Measurements from ENCODE around the gene APOL2. TPM values are rescaled to one million over a fixed set of nuclear protein-coding genes. Genes with fewer than 3 reads are reported as not detected.
"Not testable (repeated sequence)": the region's sequence is repeated elsewhere in the genome, so short reads cannot be mapped to it uniquely, and the experiment has no call there.

APOL2 gene
- polyA plus RNA-seq, 10 donors, result 14.9 to 25.2 (median 18.4) TPM

DNA sequence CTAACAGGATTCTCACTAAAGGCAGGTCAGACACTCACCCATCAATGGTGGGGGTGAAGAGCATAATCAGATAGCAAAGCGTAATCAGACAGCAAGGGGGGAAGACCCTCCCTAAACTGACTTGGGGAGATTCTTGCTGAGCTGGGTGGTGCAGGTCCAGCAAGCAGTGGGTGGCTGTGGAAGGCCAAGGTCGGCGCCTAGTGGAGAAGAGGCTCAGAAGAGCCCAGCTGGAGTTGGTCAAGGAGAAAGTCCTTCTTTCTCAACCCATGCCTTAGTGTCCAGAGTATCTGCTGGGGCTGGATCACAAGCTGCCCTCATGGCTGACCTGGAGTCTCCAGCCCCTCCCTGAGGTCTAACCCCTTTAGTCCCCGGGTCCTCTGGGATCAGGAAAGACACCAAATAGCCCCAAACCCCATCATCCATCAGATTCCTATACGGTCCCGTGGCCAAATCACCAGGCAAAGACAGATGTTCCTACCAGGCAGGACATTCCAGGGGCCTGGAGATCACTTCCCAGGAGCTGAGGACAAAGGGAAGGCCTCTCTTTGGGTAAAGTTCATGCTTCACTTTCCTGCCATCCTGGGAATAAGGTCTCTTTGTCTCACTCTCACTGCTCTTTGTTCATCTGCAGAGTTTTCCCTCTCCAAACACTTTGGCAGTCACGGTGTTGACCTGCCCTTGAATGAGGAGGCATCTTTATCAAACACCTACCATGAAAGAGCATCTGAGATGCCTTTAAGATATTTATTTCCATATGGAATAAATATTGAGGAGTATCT lies 24.7 kb upstream of the APOL2 start:
- DNase-seq, result not testable (repeated sequence)

DNA sequence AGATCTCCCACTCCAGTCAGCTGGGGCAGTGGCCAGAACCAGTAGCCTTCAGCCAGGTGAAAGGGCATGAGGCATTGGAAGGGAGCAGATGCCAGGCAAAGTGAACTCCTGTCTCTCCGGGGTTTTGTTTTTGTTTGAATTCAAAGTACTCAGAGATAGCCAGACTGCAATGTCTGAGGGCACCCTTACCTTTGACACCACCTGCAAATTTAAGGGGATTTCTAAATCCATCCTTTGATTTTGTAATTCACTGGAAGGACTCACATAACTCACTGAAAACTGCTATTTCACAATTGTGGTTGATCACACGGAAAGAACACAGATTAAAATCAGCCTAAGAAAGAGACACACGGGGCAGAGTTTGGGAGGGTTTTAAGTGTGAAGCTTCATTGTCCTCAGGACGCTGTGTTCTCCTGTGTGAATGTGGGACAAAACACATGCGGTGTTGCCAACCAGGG lies 23.9 kb upstream of the APOL2 start:
- not testable (repeated sequence) for DNase-seq

DNA sequence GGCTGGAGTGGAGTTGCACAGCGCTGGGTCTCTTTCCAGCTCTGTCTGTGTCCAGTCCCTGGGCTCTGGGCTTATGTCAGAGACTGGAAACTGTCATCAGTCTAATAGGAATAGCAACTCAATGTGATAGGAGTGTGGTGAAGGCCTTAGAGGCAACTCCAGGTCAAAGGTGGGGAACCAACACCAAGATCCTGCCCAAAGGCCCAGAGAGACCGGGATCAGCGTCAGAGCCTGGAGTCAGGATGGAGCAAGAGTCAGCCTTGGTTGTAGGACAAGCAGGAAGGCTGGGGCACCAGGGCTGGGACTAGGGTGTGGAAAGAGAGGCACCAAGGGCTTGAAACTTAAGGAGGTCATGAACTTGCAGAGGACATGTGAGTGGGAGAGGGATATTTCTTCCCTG lies 23.0 kb upstream of the APOL2 start:
- not testable (repeated sequence) for DNase-seq

DNA sequence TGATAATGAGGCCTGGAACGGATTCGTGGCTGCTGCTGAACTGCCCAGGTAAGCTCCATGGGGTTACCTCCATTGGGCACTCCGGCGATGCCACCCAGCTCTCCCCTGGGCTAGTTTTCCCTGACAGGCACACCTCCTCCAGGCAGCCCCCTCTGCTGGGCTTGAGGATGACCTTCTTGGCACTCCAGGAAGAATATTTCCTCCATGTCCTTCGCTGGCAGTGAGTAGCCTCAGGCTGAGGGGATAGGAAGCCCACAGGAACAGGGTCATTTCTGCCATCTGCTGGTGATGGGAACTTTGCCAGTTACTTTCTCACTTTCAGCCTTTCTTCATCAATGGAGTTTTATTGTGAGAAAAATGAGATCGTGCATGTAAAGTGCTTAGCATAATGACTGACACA lies 22.3 kb upstream of the APOL2 start:
- not testable (repeated sequence) for DNase-seq

DNA sequence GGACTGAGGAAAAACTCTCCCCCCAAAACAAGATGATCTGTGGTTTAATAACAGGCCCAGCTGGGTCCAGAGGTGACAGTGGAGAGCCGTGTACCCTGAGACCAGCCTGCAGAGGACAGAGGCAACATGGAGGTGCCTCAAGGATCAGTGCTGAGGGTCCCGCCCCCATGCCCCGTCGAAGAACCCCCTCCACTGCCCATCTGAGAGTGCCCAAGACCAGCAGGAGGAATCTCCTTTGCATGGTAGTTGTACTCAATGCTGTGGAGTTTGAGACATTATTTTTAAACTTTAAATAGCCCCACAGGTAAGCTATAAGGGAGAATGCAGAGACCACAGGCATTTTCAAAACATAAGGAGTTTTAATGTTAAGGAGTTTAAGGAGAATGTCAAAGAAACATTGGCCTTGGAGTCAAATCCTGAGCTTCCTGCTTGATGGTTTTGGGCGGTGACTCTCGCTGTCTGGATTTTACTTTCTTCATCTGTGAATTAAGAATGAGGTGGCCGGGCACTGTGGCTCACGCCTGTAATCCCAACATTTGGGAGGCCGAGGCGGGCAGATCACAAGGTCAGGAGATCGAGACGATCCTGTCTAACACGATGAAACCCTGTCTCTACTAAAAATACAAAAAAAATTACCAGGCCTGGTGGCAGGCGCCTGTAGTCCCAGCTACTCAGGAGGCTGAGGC lies 20.4 kb upstream of the APOL2 start:
- DNase-seq, result no peak

DNA sequence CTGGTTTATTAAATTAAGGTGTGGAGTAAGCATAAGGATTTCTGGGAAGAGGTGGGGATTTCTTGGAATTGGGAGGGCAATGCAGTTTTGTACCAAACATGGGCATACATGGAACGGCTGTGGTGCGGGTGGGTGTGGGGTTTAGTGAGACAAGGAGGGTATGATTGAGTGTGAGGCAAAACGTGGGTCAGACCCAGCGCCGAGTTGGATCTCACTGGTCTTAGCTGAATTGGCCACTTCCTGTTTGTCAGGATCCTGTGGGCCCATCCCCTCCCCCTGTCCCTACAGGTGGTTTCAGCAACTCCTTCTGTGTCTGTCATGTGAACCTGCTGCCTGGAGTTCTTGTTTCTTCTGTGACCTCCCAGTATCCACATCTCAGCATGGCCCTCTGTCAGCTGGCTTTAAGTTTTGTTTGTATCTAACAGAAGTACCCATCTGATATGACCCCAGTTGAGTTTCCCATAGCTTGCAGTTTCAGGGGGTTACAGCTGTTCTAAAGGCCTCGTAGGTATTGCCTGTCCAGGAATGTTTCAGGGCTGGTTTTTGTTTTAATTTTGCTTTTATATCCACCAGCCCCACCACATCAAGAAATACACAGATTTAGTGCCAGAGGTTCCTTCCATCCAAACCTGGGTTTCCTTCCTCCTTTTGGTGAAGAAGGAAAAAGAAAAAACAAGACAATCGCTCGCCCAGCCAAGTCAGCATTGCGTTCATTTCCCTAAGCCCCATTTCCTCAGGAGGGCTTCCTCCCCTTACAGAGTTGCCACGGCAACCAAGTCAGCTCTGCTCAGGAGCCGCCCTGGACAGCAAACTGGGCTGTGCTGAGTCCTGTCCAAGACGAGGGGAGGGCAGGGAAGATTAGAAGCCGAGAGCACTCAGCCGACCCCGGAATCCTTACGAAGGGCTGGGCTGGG lies 19.6 kb upstream of the APOL2 start:
- DNase-seq, result peak in 1 of 3 donors; percentile 69

DNA sequence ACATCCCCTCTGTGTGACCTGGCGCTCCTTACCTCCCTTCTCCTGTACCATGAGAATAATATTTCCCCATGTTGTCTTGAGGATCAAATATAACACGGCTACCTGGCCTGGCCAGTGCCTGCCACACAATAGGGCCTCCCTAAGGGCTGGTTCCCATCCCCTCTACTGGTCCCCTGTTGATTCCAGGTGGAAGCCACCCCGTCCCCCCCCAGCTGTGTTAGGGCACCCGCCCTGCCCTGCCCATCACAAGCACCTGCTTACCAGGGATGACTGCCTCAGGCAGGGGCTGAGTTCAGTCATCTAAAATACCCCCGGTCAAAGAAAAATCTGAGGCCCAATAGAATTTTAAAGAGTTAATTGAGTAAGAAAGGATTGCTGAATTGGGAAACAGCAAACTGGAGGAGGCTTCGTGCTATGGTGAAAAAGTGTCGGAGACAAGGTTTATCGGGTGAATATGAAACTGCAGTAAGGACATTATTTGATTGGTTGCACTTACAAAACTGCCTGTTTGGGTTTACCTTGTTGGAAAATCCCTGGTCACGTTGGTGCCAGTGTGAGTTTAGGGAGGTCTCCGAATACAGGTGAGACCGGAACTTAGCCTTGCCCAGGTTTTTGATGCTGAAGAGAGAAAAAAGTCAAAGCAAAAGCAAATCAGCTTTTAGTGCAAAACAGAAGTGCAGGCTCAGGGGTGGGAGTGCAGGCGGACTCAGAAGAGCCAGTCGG lies 18.8 kb upstream of the APOL2 start:
- DNase-seq, result no peak

DNA sequence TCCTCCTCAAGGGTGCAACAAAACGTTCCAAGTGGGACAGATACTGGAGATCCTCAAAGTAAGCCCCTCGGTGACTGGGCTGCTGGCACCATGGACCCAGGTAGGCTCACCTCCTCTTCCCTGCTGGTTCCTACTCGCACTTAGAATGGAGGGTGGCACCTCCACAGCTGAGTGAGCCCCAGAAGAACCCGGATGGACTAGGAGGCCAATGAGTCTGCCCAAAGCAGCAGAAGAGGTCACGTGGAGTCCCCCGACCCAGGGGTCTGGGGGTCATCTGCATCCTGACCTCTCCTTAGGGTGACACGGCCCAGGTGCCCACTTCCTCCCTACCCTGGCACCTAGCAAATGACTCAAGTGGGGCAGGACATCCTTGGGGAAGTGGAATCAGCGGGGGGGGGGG lies 18.0 kb upstream of the APOL2 start:
- DNase-seq, result no peak

DNA sequence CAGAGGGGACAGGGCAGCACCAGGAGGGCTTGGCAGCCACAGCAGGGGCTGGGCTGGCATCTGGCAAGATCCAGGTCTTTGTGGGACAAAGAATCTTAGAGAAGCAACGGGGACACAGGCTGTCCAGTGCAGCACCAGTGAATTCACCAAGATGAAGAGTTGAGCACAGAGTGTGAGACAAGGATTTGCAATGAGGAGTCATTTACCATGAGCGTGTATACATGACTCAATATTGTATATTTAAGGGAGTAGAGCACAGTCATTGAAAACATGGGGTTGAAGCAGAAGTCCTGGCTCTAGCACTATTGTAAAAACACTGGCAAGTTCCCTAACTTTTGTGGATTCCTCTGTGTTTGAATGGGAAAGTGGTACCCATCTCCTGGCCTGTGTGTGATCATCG lies 17.2 kb upstream of the APOL2 start:
- no peak for DNase-seq

DNA sequence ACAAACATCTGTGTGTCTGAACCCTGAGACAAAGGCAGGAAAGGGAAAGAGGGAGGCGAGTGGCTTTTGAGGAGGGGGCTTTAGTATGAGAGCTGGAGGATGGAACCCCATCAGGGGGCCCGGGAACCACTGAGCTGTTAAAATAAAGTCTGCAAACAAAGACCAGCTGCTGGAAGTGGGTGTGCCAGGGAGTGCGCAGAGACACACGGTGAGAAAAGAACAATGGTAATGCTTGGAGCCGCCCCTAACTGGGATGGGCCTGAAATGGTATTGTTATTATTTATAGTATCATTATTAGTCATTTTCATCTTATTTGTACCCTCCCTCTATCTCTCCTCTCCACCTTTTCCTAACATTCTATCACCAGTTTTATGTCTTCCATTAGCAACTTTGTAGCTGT lies 16.2 kb upstream of the APOL2 start:
- not testable (repeated sequence) for DNase-seq

DNA sequence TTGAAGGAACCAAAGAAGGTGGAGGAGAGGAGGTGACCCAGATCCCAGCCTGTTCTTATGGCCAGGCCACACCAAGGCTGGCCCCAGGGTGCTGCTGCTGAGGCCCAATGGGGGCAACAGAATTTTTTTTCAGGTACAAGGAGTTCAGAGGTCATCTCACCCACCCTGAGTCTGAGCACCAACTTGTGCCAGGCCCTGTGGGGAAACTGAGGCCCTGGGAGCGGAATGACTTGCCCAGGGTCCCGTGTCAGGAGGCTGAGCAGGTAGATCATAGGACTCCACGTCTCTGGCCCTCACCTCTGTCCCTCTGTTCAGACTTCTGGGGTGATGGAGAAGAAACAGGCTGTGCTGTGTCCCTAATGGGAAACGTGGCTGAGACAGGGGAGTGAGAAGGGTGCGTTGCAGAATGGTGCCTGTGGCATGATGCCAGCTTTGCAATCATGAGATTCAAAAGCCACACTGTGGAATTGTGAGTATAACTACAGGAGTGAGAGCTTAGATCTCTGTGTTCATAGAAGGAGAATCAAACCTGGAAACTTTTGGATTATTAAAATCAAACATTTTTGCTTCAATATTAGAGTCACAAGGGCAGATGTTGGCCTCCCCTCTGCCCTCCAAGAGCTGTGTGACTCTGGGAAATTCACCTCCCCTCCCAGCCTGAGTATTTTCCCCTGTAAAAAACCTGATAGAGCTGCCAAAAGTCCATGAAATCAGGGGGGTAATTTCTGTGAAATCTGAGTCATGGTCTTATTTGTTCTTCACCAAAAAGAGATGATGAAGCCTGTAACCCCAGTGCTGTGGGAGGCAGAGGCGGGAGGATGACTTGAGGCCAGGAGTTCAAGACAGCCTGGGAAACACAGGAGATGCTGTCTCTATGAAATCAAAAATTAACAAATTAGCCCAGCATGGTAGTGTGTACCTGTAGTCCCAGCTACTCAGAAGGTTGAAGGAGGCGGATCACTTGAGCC lies 14.5 kb upstream of the APOL2 start:
- peak in 1 of 3 donors; percentile 21 for DNase-seq

DNA sequence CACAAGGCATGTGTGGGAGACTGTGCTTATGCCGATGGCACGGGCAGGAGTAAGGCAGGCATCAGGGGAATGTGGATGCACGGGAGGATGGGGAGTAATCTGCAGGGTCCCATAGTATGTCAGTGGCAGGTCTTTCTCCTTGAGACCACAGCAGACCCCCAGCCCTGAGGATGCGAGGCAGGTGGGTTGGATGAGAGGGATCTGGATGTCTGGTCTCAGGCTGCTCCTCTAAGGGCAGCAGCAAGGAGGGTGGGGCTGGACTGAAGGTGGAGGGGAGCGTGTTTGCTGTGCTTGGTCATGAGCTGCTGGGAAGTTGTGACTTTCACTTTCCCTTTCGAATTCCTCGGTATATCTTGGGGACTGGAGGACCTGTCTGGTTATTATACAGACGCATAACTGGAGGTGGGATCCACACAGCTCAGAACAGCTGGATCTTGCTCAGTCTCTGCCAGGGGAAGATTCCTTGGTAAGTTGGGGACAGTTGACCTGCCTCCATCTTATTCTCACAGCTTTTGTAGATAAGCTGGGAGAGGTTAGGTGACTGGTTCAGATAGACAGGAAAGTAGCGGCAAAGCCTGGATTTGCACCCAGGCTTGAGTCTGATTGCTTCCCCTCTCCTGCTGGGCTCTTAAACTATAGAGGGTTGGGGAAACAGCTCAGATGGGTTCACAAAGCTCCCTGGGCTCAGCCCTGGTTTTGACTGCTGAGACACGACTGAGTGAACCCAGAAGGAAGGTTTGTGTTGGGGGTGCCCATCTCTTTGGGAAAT lies 13.6 kb upstream of the APOL2 start, which contains the start of gene APOL1:
Gene APOL1 (plus strand): TSS at position 380 of the 769 bp plus-strand sequence. CDS start 1,823 bp downstream, outside the sequence.
- DNase-seq, result peak in 1 of 3 donors; percentile 59

DNA sequence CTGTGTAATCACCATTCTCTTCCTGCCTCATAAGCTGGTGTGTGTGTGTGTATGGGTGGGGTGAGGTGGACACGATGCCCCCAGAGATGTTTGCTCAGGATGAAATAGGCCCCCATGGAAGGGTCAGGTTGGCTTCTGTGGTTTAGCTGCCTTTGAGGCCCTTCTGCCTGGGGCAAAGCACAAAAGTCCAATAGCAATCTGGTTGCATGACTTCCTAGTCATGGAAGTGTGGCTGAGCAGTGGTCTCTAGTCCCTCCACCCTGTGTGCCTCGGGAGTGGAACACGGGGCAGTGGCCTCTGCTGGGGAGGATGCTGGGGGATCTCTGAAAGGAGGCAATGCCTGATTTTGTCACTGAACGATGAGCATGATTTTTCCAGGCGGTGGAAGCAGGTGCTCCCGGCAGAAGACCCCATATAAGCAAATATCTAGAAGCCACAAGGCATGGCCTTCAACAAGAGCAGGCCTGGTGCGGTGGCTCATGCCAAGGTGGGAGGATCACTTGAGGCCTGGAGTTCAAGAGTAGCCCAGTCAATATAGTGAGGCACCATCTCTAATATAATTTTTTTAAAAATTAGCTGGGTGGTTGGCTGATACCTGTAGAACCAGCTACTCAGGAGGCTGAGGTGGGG lies 12.8 kb upstream of the APOL2 start:
- DNase-seq, result not testable (repeated sequence)

DNA sequence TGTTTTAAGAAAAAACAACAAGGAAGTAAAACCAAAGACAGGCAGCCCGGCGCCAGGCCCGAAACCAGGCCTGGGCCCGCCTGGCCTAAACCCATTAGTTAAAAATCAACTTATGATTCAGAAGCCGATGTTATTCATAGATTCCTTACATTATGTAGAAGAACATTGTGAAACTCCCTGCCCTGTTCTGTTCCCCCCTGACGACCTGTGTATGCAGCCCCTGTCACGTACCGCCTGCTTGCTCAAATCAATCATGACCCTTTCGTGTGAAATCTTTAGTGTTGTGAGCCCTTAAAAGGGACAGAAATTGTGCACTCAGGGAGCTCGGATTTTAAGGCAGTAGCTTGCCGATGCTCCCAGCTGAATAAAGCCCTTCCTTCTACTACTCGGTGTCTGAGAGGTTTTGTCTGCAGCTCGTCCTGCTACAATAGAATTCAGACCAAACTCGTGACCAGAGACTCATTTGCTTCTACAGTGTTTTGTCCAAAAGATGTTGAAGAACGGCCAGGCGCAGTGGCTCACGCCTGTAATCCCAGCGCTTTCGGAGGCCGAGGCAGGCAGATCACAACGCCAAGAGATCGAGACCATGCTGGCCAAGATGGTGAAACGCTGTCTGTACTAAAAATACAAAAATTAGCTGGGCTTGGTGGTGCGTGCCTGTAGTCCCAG lies 11.1 kb upstream of the APOL2 start:
- not testable (repeated sequence) for DNase-seq

DNA sequence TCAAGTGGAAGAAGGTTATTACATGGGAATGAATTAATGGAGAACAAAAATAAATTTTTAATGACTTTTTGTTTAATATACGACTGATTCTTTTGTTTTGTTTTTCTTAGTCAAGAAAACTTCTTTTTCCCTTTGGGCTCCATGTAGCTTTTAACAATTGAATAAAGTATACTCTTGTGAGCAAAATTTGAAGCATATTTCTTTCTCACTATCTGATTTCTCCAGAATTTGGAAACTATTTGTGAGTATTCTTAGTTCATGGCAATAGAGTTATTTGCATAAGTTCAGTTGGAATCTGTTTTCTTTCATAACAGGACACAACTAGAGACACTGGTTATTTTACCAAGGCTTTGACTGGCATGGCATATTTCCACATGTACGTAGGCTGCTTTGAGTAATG lies 9.8 kb upstream of the APOL2 start:
- no peak for DNase-seq

DNA sequence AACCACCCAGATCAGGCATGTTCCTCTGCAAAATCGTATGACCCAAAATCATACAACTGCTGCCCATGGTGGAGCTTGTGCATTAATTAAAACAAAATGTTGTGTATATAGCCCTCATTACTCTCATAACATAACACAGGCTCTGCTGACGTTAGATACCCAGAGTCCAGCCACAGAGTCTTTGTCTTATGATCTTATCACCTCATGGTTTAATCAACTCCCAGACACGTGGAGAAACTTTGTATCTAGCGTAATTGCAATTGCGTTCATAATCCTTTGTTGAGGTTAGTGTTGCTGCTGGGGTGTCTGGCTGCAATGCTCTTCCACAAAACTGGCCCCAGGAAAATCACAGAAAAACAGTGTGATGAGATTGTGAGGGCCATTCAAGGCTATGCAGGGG lies 8.6 kb upstream of the APOL2 start:
- no peak for DNase-seq

DNA sequence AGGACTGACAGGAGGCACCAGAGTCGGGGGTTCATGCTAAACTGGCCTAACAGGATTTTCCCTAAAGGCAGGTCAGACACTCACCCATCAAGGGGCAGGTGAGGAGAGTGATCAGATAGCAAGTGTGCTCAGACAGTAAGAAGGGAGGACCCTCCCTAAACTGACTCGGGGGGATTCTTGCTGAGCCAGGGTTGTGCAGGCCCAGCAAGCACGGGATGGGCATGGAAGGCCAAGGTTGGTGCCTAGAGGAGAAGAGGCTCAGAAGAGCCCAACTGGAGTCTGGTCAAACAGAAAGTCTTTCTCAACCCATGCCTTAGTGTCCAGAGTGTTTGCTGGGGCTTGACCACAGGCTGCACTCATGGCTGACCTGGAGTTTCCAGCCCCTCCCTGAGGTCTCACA lies 7.4 kb upstream of the APOL2 start:
- no peak for DNase-seq

DNA sequence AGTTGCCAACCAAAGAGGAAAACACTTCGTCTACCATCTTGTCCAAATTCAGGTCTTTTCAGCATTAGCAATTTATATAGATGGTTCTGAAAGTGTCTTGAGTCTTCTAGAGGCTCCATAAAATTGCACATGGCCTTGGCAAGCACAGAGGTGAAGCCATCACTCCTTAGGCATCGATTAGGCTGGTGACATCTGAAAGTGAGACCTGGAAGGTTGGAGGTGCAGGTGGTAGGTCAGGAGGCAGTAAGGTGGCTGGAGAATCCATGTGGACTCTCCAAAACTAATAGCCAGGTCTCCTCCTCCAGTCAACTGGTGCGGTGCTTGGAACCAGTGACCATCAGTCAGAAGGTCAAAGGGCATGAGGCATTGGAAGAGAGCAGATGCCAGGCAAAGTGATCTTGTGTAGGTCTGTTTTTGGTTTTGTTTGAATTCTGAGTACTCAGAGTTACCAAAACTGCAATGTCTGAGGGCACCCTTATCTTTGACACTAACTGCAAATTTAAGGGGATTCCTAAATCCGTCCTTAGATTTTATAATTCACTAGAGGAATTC lies 6.6 kb upstream of the APOL2 start:
- DNase-seq, result no peak
